GM21737 (cell line): ENCODE data around the gene LRRC32.
"Not testable (repeated sequence)": the region's sequence is repeated elsewhere in the genome, so short reads cannot be mapped to it uniquely, and the experiment has no call there.

ENCODE experiments used
- ATAC-seq: cut with Tn5 transposase; IDR thresholded peaks from one replicate; pipeline ENCODE4 v1.9.1; 2021; ENCODE audit warnings: mild to moderate bottlenecking, moderate library complexity; ENCODE audit not compliant: unreplicated experiment

Gene LRRC32

GRCh38 chr11:76653674-76654284 lies 16.8 kb downstream of the LRRC32 start:
- no peak for ATAC-seq

- no peak for ATAC-seq
These were observed 17.4 kb downstream of the LRRC32 start for GRCh38 chr11:76653012-76653673.

GRCh38 chr11:76649851-76650372 lies 20.6 kb downstream of the LRRC32 start:
- no peak for ATAC-seq

- no peak for ATAC-seq
These were observed 21.5 kb downstream of the LRRC32 start for GRCh38 chr11:76649011-76649410.

GRCh38 chr11:76648061-76648460 lies 22.5 kb downstream of the LRRC32 start:
- no peak for ATAC-seq

- no peak for ATAC-seq
These were observed 23.5 kb downstream of the LRRC32 start for GRCh38 chr11:76646882-76647534.

- no peak for ATAC-seq
These were observed 26.0 kb downstream of the LRRC32 start for GRCh38 chr11:76644591-76644990.

GRCh38 chr11:76643711-76644110 lies 26.8 kb downstream of the LRRC32 start:
- ATAC-seq, result not testable (repeated sequence)

- no peak for ATAC-seq
These were observed 28.2 kb downstream of the LRRC32 start for GRCh38 chr11:76642341-76642740.

- ATAC-seq, result no peak
These were observed 28.6 kb downstream of the LRRC32 start for GRCh38 chr11:76641905-76642304.

- ATAC-seq, result no peak
These were observed 30.0 kb downstream of the LRRC32 start for GRCh38 chr11:76640501-76640900.

GRCh38 chr11:76639621-76640020 lies 30.9 kb downstream of the LRRC32 start:
- no peak for ATAC-seq

- ATAC-seq, result no peak
These were observed 32.0 kb downstream of the LRRC32 start for GRCh38 chr11:76638270-76639197.

- peak; percentile 87 for ATAC-seq
These were observed 32.9 kb downstream of the LRRC32 start for GRCh38 chr11:76637491-76638269.

- no peak for ATAC-seq
These were observed 33.6 kb downstream of the LRRC32 start for GRCh38 chr11:76636826-76637460.

GRCh38 chr11:76635991-76636738 lies 34.4 kb downstream of the LRRC32 start:
- ATAC-seq, result no peak

- no peak for ATAC-seq
These were observed 35.7 kb downstream of the LRRC32 start for GRCh38 chr11:76634886-76635285.

GRCh38 chr11:76632492-76632891 lies 38.1 kb downstream of the LRRC32 start:
- ATAC-seq, result no peak
